ENCODE results near the gene DMGDH. TPM values are rescaled to one million over a fixed set of nuclear protein-coding genes. Genes with fewer than 3 reads are reported as not detected.

The DMGDH gene
- total and polyA plus RNA-seq, 12 donors = 2.8 to 14.5 (median 8.3) TPM

DNA sequence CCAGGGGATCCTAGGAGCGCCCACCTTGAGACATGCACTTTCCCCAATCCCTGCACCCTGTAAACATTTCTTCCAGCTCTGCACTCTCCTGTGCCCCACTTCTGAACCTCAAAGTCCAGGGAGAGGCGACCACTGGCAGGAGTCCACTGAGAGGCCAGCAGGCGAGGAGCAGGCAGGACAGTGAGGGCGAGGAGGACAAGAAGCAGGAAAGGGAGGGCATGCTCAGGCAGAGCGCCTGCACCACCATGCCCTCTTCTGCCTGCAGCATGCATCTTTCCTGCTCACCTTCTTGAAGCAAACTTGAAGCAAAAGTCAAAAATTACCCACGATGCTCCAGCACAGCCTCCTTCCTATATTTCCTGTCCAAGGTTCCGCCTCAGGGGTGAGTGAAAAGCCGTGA is 94.4 kb downstream of the DMGDH start:
- TF ChIP-seq CTCF (IDR thresholded peaks at IDR 0.05) (no peak), POLR2A (IDR thresholded peaks at IDR 0.05) (no peak)
- H3K36me3 ChIP-seq (replicated peaks in 1 of 2) = no peaks in the 10 kb centered on the region
- no peak for DNase-seq
- no peaks in the 10 kb centered on the region for H3K9me3 ChIP-seq (replicated peaks in 1 of 3)
- peaks cover 5 to 8% of the 10 kb centered on the region in 2 donors for H3K4me1 ChIP-seq (replicated peaks in 1 of 2)
- H3K27ac ChIP-seq = no peak overlapping the region
- no peaks in the 10 kb centered on the region for H3K27me3 ChIP-seq
- H3K4me3 ChIP-seq = no peak overlapping the region
- WGBS, 4 donors = 89 to 96% (median 92%) methylated on average over 8 of the region's 8 CpGs
- intact Hi-C loops (cut with DNase I) = no loop called here

GRCh38 chr5:78974601-78975000 is 94.9 kb downstream of the DMGDH start:
- Histone ChIP-seq H3K4me1 (replicated peaks in 1 of 2) (peaks cover 5 to 8% of the 10 kb centered on the region in 2 donors), H3K36me3 (replicated peaks in 1 of 2) (no peaks in the 10 kb centered on the region), H3K9me3 (replicated peaks in 1 of 3) (no peaks in the 10 kb centered on the region), H3K27ac (no peak overlapping the region), H3K4me3 (no peak overlapping the region), H3K27me3 (no peaks in the 10 kb centered on the region)
- DNase-seq = no peak
- intact Hi-C loops (cut with DNase I) = no loop called here
- TF ChIP-seq CTCF (IDR thresholded peaks at IDR 0.05) (no peak), POLR2A (IDR thresholded peaks at IDR 0.05) (no peak)
- 87 to 95% (median 90%) methylated on average over 2 of the region's 2 CpGs for WGBS, 4 donors

DNA sequence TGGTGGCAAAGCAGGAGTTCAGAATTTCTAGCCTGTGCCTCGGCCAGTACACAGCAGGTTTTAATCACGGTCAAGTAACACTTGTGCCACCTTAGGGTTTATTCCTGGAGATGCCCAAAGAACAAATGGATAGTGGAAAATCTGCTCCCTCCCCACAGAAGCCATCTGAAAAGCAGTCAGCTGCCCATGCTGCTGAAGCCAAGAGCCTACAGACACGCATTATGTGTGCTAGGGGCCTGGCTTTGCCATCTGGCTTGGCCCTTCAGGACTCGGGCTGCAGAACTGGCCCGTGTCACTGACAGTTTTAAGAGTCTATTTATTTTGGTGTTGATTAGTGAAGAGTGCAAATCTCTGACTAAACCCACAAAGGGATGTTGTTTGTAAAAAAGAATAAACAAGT is 95.5 kb downstream of the DMGDH start:
- H3K4me1 ChIP-seq (replicated peaks in 1 of 2) = peaks cover 5 to 8% of the 10 kb centered on the region in 2 donors
- no peak for DNase-seq
- no peak overlapping the region for H3K4me3 ChIP-seq
- no peaks in the 10 kb centered on the region for H3K9me3 ChIP-seq (replicated peaks in 1 of 3)
- intact Hi-C loops (cut with DNase I) = no loop called here
- H3K27ac ChIP-seq = no peak overlapping the region
- no peaks in the 10 kb centered on the region for H3K36me3 ChIP-seq (replicated peaks in 1 of 2)
- TF ChIP-seq CTCF (IDR thresholded peaks at IDR 0.05) (no peak), POLR2A (IDR thresholded peaks at IDR 0.05) (no peak)
- 91 to 93% (median 93%) methylated on average over 5 of the region's 5 CpGs for WGBS, 4 donors
- H3K27me3 ChIP-seq = no peaks in the 10 kb centered on the region

- no peaks in the 10 kb centered on the region for H3K9me3 ChIP-seq (replicated peaks in 1 of 3)
- H3K4me3 ChIP-seq = peak overlapping the region in 1 of 4 donors; percentile 5
- intact Hi-C loops (cut with DNase I) = no loop called here
- H3K36me3 ChIP-seq (replicated peaks in 1 of 2) = no peaks in the 10 kb centered on the region
- no peaks in the 10 kb centered on the region for H3K27me3 ChIP-seq
- TF ChIP-seq POLR2A (IDR thresholded peaks at IDR 0.05) (no peak), CTCF (IDR thresholded peaks at IDR 0.05) (no peak)
- peak in 6 of 7 donors; percentile 24 to 64 (median 36) for DNase-seq
- 31 to 42% (median 39%) methylated on average over 7 of the region's 7 CpGs for WGBS, 4 donors
- peaks cover 5 to 8% of the 10 kb centered on the region in 2 donors for H3K4me1 ChIP-seq (replicated peaks in 1 of 2)
- H3K27ac ChIP-seq = peak overlapping the region in 2 of 5 donors; percentile 6 to 35
Observed at GRCh38 chr5:78972654-78973428, 96.6 kb downstream of the DMGDH start.
